OCI-LY1 (cell line): ENCODE data around the gene CLCN6.

ENCODE experiments used
- CTCF ChIP-seq: fragments of 200-600 bp; sonication (generic), shearing (Covaris generic); IDR thresholded peaks from 2 replicates; pipeline ENCODE4 v1.5.1; 2017; ENCODE audit warnings: mild to moderate bottlenecking, antibody characterized with exemption, low read length, moderate library complexity, mixed read lengths
- EZH2 ChIP-seq: fragments of 200-600 bp; sonication (generic), shearing (Covaris generic); IDR thresholded peaks from 2 replicates; pipeline ENCODE4 v1.8.0; 2017; ENCODE audit warnings: borderline replicate concordance, mixed run types, mild to moderate bottlenecking, antibody characterized with exemption, low read length, moderate library complexity, mixed read lengths

GRCh38 chr1:11784256-11784992 is 21.6 kb upstream of the CLCN6 start:
- TF ChIP-seq CTCF (no peak), EZH2 (no peak)
